Measurements from ENCODE around the gene PRX. TPM values are rescaled to one million over a fixed set of nuclear protein-coding genes. Genes with fewer than 3 reads are reported as not detected.
"Not testable (repeated sequence)": the region's sequence is repeated elsewhere in the genome, so short reads cannot be mapped to it uniquely, and the experiment has no call there.

The PRX gene
- total and polyA plus RNA-seq, 8 donors, result 11.5 to 20.0 (median 14.2) TPM

DNA sequence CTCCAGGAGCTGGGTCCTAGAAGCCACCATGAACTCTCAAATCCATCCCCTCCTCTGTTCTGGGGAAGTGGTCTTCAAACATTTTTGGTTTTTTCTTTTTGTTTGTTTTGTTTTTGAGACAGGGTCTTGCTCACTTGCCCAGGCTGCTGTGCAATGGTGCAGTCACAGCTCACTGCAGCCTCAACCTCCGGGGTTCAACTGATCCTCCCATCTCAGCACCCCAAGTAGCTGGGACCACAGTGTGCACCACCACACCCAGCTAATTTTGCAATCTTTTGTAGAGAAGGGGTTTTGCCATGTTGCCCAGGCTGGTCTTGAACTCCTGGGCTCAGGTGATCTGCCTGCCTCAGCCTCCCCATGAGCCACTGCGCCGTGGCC lies 45.4 kb upstream of the PRX start:
- DNase-seq, result no peak
- no peak for ATAC-seq
- intact Hi-C loops (cut with DNase I), result no loop called here
- Histone ChIP-seq H3K4me3 (no peak overlapping the region), H3K27ac (no peak overlapping the region), H3K9me3 (no peaks in the 10 kb centered on the region), H3K36me3 (peaks cover 0 to 53% of the 10 kb centered on the region in 2 donors), H3K27me3 (no peaks in the 10 kb centered on the region), H3K4me1 (peaks cover 0 to 28% of the 10 kb centered on the region in 2 donors)
- TF ChIP-seq, protein P1, sequence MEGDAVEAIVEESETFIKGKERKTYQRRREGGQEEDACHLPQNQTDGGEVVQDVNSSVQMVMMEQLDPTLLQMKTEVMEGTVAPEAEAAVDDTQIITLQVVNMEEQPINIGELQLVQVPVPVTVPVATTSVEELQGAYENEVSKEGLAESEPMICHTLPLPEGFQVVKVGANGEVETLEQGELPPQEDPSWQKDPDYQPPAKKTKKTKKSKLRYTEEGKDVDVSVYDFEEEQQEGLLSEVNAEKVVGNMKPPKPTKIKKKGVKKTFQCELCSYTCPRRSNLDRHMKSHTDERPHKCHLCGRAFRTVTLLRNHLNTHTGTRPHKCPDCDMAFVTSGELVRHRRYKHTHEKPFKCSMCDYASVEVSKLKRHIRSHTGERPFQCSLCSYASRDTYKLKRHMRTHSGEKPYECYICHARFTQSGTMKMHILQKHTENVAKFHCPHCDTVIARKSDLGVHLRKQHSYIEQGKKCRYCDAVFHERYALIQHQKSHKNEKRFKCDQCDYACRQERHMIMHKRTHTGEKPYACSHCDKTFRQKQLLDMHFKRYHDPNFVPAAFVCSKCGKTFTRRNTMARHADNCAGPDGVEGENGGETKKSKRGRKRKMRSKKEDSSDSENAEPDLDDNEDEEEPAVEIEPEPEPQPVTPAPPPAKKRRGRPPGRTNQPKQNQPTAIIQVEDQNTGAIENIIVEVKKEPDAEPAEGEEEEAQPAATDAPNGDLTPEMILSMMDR (IDR thresholded peaks at IDR 0.05), result no peak

- Histone ChIP-seq H3K36me3 (peaks cover 0 to 54% of the 10 kb centered on the region in 2 donors), H3K27me3 (no peaks in the 10 kb centered on the region), H3K9me3 (no peaks in the 10 kb centered on the region), H3K27ac (no peak overlapping the region), H3K4me3 (no peak overlapping the region), H3K4me1 (peaks cover 0 to 24% of the 10 kb centered on the region in 2 donors)
- TF ChIP-seq, protein P1 (IDR thresholded peaks at IDR 0.05), result no peak
- ATAC-seq (no peak), DNase-seq (no peak)
- intact Hi-C loops (cut with DNase I), result no loop called here
These were observed 44.9 kb upstream of the PRX start for GRCh38 chr19:40457953-40458596.

DNA sequence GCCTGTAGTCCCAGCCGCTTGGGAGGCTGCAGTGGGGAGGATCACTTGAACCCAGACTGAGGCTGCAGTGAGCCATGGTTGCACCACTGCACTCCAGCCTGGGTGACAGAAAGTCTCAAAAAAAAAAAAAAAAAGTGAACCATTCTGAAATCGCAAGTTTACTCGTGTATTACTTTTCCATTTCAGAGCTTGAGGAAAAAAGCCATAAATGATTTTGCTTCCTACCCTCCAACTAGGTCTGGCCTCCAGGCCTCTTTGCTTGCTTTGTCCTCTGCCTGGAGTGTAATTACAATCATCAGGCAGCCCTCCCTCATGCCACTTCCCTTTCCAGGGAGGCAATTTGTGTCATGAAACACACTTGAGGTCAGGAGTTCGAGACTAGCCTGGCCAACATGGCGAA lies 43.9 kb upstream of the PRX start:
- Histone ChIP-seq H3K27ac (no peak overlapping the region), H3K4me1 (peaks cover 0 to 14% of the 10 kb centered on the region in 2 donors), H3K4me3 (no peak overlapping the region), H3K9me3 (no peaks in the 10 kb centered on the region), H3K36me3 (peaks cover 0 to 58% of the 10 kb centered on the region in 2 donors), H3K27me3 (no peaks in the 10 kb centered on the region)
- intact Hi-C loops (cut with DNase I), result no loop called here
- no peak for ATAC-seq
- TF ChIP-seq, protein P1 (IDR thresholded peaks at IDR 0.05), result no peak
- DNase-seq, result no peak

DNA sequence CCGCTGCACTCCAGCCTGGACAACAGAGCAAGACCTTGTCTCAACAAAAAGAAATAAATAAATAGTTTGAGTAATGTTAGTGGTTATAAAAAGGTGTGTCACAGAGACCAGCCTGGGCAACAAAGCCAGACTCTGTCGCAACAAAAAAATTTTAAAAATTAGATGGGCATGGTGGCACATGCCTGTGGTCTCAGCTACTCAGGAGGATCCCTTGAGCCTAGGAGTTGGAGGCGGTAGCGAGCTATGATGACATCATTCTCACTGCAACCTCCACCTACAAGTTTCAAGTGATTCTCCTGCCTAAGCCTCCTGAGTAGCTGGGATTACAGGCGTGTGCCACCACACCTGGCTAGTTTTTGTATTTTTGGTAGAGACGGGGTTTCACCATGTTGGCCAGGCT lies 40.8 kb upstream of the PRX start:
- DNase-seq; H3K4me3 ChIP-seq; H3K4me1 ChIP-seq; H3K27ac ChIP-seq; intact Hi-C loops (cut with DNase I); H3K27me3 ChIP-seq; H3K9me3 ChIP-seq; ATAC-seq: not testable (repeated sequence)
- H3K36me3 ChIP-seq, result peaks cover 0 to 82% of the 10 kb centered on the region in 2 donors

DNA sequence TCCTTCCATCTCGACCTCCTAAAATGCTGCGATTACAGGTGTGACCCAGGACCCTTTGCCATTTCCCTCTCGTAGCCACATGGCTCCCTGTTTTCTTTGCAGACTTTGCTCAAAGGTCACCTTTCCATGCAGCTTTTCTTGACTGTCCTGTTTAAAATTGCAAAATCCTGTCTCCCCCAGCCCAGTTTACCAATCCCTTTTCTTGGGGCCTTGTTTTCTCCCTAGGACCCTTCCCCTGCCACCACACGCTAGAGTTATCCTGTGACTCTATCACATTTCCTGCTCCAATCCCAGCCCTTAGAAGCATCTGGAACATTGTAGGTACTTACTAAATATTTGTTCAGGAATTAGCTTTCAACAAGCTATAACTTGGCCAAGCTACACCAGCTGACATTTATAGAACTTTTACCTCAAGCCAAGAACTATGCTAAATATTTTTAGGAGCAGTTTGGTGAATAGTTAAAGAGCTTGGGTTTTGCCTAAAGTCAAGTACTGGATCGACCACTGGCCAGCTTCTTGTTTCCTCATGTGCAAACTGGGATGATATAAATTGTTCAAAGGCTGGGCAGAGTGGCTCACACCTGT lies 40.1 kb upstream of the PRX start:
- DNase-seq (no peak), ATAC-seq (no peak)
- no peak overlapping the region for H3K27ac ChIP-seq
- TF ChIP-seq, protein P1 (IDR thresholded peaks at IDR 0.05), result no peak
- H3K27me3 ChIP-seq, result no peaks in the 10 kb centered on the region
- intact Hi-C loops (cut with DNase I), result no loop called here
- no peak overlapping the region for H3K4me3 ChIP-seq
- no peaks in the 10 kb centered on the region for H3K9me3 ChIP-seq
- no peaks in the 10 kb centered on the region for H3K4me1 ChIP-seq
- H3K36me3 ChIP-seq, result peaks cover 0 to 81% of the 10 kb centered on the region in 2 donors
